ENCODE results near the gene MYO18A. TPM values are rescaled to one million over a fixed set of nuclear protein-coding genes. Genes with fewer than 3 reads are reported as not detected.
"Not testable (repeated sequence)": the region's sequence is repeated elsewhere in the genome, so short reads cannot be mapped to it uniquely, and the experiment has no call there.

Gene MYO18A
- total RNA-seq, 2 experiments from 2014 or later, result 46.3 to 47.1 TPM

- Mint-ChIP-seq H3K9me3 (no peaks in the 10 kb centered on the region), H3K27me3 (no peaks in the 10 kb centered on the region), H3K27ac (no peak overlapping the region), H3K4me1 (ENCODE audit: low read depth) (no peaks in the 10 kb centered on the region), H3K36me3 (peaks cover 10% of the 10 kb centered on the region), H3K4me3 (no peak overlapping the region)
- CTCF ChIA-PET, result interaction anchor here (0.7 to 1.9 kb wide), 2 partner anchors 17 to 272 kb away, joined by 3 to 12 read pairs; no protein-coding TSS in a partner anchor
- POLR2A ChIA-PET, result no interaction called here
- intact Hi-C loops (cut with micrococcal nuclease), result no loop called here
- no peak for DNase-seq
Observed at GRCh38 chr17:29099527-29099926, 80.7 kb downstream of the MYO18A start.

- Mint-ChIP-seq H3K27me3 (no peaks in the 10 kb centered on the region), H3K36me3 (peaks cover 5% of the 10 kb centered on the region), H3K27ac (no peak overlapping the region), H3K4me3 (no peak overlapping the region), H3K9me3 (no peaks in the 10 kb centered on the region), H3K4me1 (ENCODE audit: low read depth) (no peaks in the 10 kb centered on the region)
- intact Hi-C loops (cut with micrococcal nuclease), result no loop called here
- CTCF ChIA-PET, result interaction anchor here (0.9 kb wide), 1 partner anchor 130 kb away, joined by 3 read pairs; no protein-coding TSS in a partner anchor
- POLR2A ChIA-PET, result no interaction called here
- DNase-seq, result no peak
Observed at GRCh38 chr17:29096094-29096493, 84.1 kb downstream of the MYO18A start.

GRCh38 chr17:29095439-29095838 lies 84.8 kb downstream of the MYO18A start:
- no peak for DNase-seq

GRCh38 chr17:29094101-29094708 lies 86.0 kb downstream of the MYO18A start:
- CTCF ChIA-PET, result interaction anchor here (1.5 to 1.8 kb wide), 2 partner anchors 18 to 129 kb away, joined by 5 to 8 read pairs; no protein-coding TSS in a partner anchor
- Mint-ChIP-seq H3K4me3 (no peak overlapping the region), H3K9me3 (no peaks in the 10 kb centered on the region), H3K27me3 (no peaks in the 10 kb centered on the region), H3K27ac (no peak overlapping the region), H3K4me1 (ENCODE audit: low read depth) (no peaks in the 10 kb centered on the region), H3K36me3 (peaks cover 9% of the 10 kb centered on the region)
- DNase-seq, result no peak
- POLR2A ChIA-PET, result no interaction called here
- intact Hi-C loops (cut with micrococcal nuclease), result no loop called here

More at GRCh38 chr17:29095439-29095838, 84.8 kb downstream of the MYO18A start:
- Mint-ChIP-seq H3K4me3 (no peak overlapping the region), H3K4me1 (ENCODE audit: low read depth) (no peaks in the 10 kb centered on the region), H3K36me3 (peaks cover 5% of the 10 kb centered on the region), H3K27ac (no peak overlapping the region), H3K27me3 (no peaks in the 10 kb centered on the region), H3K9me3 (no peaks in the 10 kb centered on the region)
- CTCF ChIA-PET, result interaction anchor here (0.9 to 1.8 kb wide), 2 partner anchors 16 to 130 kb away, joined by 3 to 8 read pairs; no protein-coding TSS in a partner anchor
- POLR2A ChIA-PET, result no interaction called here
- intact Hi-C loops (cut with micrococcal nuclease), result no loop called here

GRCh38 chr17:29093090-29093871 lies 86.9 kb downstream of the MYO18A start:
- H3K27ac Mint-ChIP-seq, result no peak overlapping the region
- no peaks in the 10 kb centered on the region for H3K27me3 Mint-ChIP-seq
- H3K4me1 Mint-ChIP-seq (ENCODE audit: low read depth), result no peaks in the 10 kb centered on the region
- POLR2A ChIA-PET, result no interaction called here
- peaks cover 9% of the 10 kb centered on the region for H3K36me3 Mint-ChIP-seq
- CTCF ChIA-PET, result interaction anchor here (1.5 to 5.2 kb wide), 3 partner anchors 19 to 128 kb away, joined by 5 to 17 read pairs (median 8); no protein-coding TSS in a partner anchor
- DNase-seq, result no peak
- intact Hi-C loops (cut with micrococcal nuclease), result no loop called here
- H3K9me3 Mint-ChIP-seq, result no peaks in the 10 kb centered on the region
- H3K4me3 Mint-ChIP-seq, result no peak overlapping the region

- Mint-ChIP-seq H3K27ac (no peak overlapping the region), H3K27me3 (no peaks in the 10 kb centered on the region), H3K4me1 (ENCODE audit: low read depth) (no peaks in the 10 kb centered on the region), H3K9me3 (no peaks in the 10 kb centered on the region), H3K36me3 (peaks cover 7% of the 10 kb centered on the region), H3K4me3 (no peak overlapping the region)
- ChIA-PET POLR2A (no interaction called here), CTCF (interaction anchor here (1.0 to 5.2 kb wide), 3 partner anchors 20 to 126 kb away, joined by 3 to 17 read pairs (median 3); no protein-coding TSS in a partner anchor)
- no peak for DNase-seq
- intact Hi-C loops (cut with micrococcal nuclease), result no loop called here
Observed at GRCh38 chr17:29091606-29092289, 88.5 kb downstream of the MYO18A start.

- Mint-ChIP-seq H3K4me1 (ENCODE audit: low read depth) (no peaks in the 10 kb centered on the region), H3K4me3 (no peak overlapping the region), H3K9me3 (no peaks in the 10 kb centered on the region), H3K36me3 (peaks cover 10% of the 10 kb centered on the region), H3K27me3 (no peaks in the 10 kb centered on the region), H3K27ac (no peak overlapping the region)
- intact Hi-C loops (cut with micrococcal nuclease), result no loop called here
- ChIA-PET POLR2A (no interaction called here), CTCF (interaction anchor here (1.0 to 5.2 kb wide), 4 partner anchors 21 to 125 kb away, joined by 3 to 17 read pairs (median 4); no protein-coding TSS in a partner anchor)
- DNase-seq, result no peak
Observed at GRCh38 chr17:29090750-29091605, 89.2 kb downstream of the MYO18A start.

GRCh38 chr17:29090108-29090507 lies 90.1 kb downstream of the MYO18A start:
- Mint-ChIP-seq H3K9me3 (no peaks in the 10 kb centered on the region), H3K36me3 (peaks cover 11% of the 10 kb centered on the region), H3K27ac (no peak overlapping the region), H3K4me1 (ENCODE audit: low read depth) (no peaks in the 10 kb centered on the region), H3K27me3 (no peaks in the 10 kb centered on the region), H3K4me3 (no peak overlapping the region)
- ChIA-PET POLR2A (no interaction called here), CTCF (interaction anchor here (1.6 to 5.2 kb wide), 2 partner anchors 27 to 125 kb away, joined by 5 to 17 read pairs; no protein-coding TSS in a partner anchor)
- DNase-seq, result no peak
- intact Hi-C loops (cut with micrococcal nuclease), result no loop called here

- no peaks in the 10 kb centered on the region for H3K27me3 Mint-ChIP-seq
- no peak overlapping the region for H3K27ac Mint-ChIP-seq
- no peaks in the 10 kb centered on the region for H3K4me1 Mint-ChIP-seq (ENCODE audit: low read depth)
- ChIA-PET POLR2A (no interaction called here), CTCF (interaction anchor here (1.6 to 5.2 kb wide), 2 partner anchors 27 to 124 kb away, joined by 5 to 17 read pairs; no protein-coding TSS in a partner anchor)
- H3K4me3 Mint-ChIP-seq, result no peak overlapping the region
- intact Hi-C loops (cut with micrococcal nuclease), result no loop called here
- H3K9me3 Mint-ChIP-seq, result no peaks in the 10 kb centered on the region
- no peak for DNase-seq
- peaks cover 11% of the 10 kb centered on the region for H3K36me3 Mint-ChIP-seq
Observed at GRCh38 chr17:29089601-29090044, 90.6 kb downstream of the MYO18A start.

- intact Hi-C loops (cut with micrococcal nuclease); H3K27me3 Mint-ChIP-seq; H3K27ac Mint-ChIP-seq; H3K4me1 Mint-ChIP-seq (ENCODE audit: low read depth); H3K4me3 Mint-ChIP-seq; DNase-seq; H3K9me3 Mint-ChIP-seq; POLR2A ChIA-PET: not testable (repeated sequence)
- H3K36me3 Mint-ChIP-seq, result peaks cover 11% of the 10 kb centered on the region
- CTCF ChIA-PET, result interaction anchor here (1.6 to 5.2 kb wide), 2 partner anchors 28 to 123 kb away, joined by 5 to 17 read pairs; no protein-coding TSS in a partner anchor
Observed at GRCh38 chr17:29088782-29089181, 91.4 kb downstream of the MYO18A start.

GRCh38 chr17:29086628-29087332 lies 93.4 kb downstream of the MYO18A start:
- H3K4me1 Mint-ChIP-seq (ENCODE audit: low read depth), result no peaks in the 10 kb centered on the region
- POLR2A ChIA-PET, result no interaction called here
- no peaks in the 10 kb centered on the region for H3K27me3 Mint-ChIP-seq
- H3K9me3 Mint-ChIP-seq, result no peaks in the 10 kb centered on the region
- DNase-seq, result no peak
- no peak overlapping the region for H3K27ac Mint-ChIP-seq
- no peak overlapping the region for H3K4me3 Mint-ChIP-seq
- intact Hi-C loops (cut with micrococcal nuclease), result no loop called here
- peaks cover 11% of the 10 kb centered on the region for H3K36me3 Mint-ChIP-seq
- CTCF ChIA-PET, result interaction anchor here (0.8 to 0.9 kb wide), 2 partner anchors 121 to 133 kb away, joined by 3 read pairs; no protein-coding TSS in a partner anchor
